Measurements from ENCODE around the gene DYNLT2B.
"Not testable (repeated sequence)": the region's sequence is repeated elsewhere in the genome, so short reads cannot be mapped to it uniquely, and the experiment has no call there.

The DYNLT2B gene

GRCh38 chr3:196317687-196318467, at the start of gene DYNLT2B:
Gene DYNLT2B, minus strand, starts transcription at chr3:196318240. Its CDS starts 88 bp downstream, at chr3:196318152.
- peak; percentile 76 for DNase-seq

GRCh38 chr3:196365736-196366135, 47.7 kb upstream of the DYNLT2B start:
- DNase-seq, result no peak

- no peak for DNase-seq
Observed at GRCh38 chr3:196360586-196360985, 42.5 kb upstream of the DYNLT2B start.

- not testable (repeated sequence) for DNase-seq
Observed at GRCh38 chr3:196358540-196358939, 40.5 kb upstream of the DYNLT2B start.

- no peak for DNase-seq
Observed at GRCh38 chr3:196357905-196358304, 39.9 kb upstream of the DYNLT2B start.

- DNase-seq, result no peak
Observed at GRCh38 chr3:196356556-196356955, 38.5 kb upstream of the DYNLT2B start.

GRCh38 chr3:196355668-196356067, 37.6 kb upstream of the DYNLT2B start:
- no peak for DNase-seq

GRCh38 chr3:196354132-196354531, 36.1 kb upstream of the DYNLT2B start:
- DNase-seq, result no peak

GRCh38 chr3:196351541-196351940, 33.5 kb upstream of the DYNLT2B start:
- no peak for DNase-seq

GRCh38 chr3:196350067-196350466, 32.0 kb upstream of the DYNLT2B start:
- no peak for DNase-seq

- DNase-seq, result no peak
Observed at GRCh38 chr3:196348698-196349097, 30.7 kb upstream of the DYNLT2B start.

- DNase-seq, result no peak
Observed at GRCh38 chr3:196344663-196345062, 26.6 kb upstream of the DYNLT2B start.

GRCh38 chr3:196343917-196344316, 25.9 kb upstream of the DYNLT2B start:
- DNase-seq, result not testable (repeated sequence)

- no peak for DNase-seq
Observed at GRCh38 chr3:196341137-196341536, 23.1 kb upstream of the DYNLT2B start.

- DNase-seq, result no peak
Observed at GRCh38 chr3:196340466-196340865, 22.4 kb upstream of the DYNLT2B start.

- no peak for DNase-seq
Observed at GRCh38 chr3:196339493-196340254, 21.6 kb upstream of the DYNLT2B start.

- DNase-seq, result no peak
Observed at GRCh38 chr3:196339044-196339443, 21.0 kb upstream of the DYNLT2B start.

- no peak for DNase-seq
Observed at GRCh38 chr3:196336319-196337145, 18.5 kb upstream of the DYNLT2B start.

- DNase-seq, result no peak
Observed at GRCh38 chr3:196335503-196335948, 17.5 kb upstream of the DYNLT2B start.

- DNase-seq, result no peak
Observed at GRCh38 chr3:196334982-196335381, 16.9 kb upstream of the DYNLT2B start.

GRCh38 chr3:196332168-196332567, 14.1 kb upstream of the DYNLT2B start:
- DNase-seq, result no peak

- DNase-seq, result no peak
Observed at GRCh38 chr3:196327405-196327804, 9.4 kb upstream of the DYNLT2B start.

GRCh38 chr3:196326936-196327335, 8.9 kb upstream of the DYNLT2B start:
- no peak for DNase-seq
